Measurements from ENCODE around the gene UBE2I.

GRCh38 chr16:1375298-1375640, 65.8 kb downstream of the UBE2I start:
- no peak for TF ChIP-seq CTCF (IDR thresholded peaks at IDR 0.05)
- no peak for TF ChIP-seq POLR2A (IDR thresholded peaks at IDR 0.05)
